Stimulated activated CD8-positive, alpha-beta memory T cell treated with anti-CD3 and anti-CD28 coated beads, Interleukin-4, amount 100 ng/mL, for 4 hours (primary cell): ENCODE measurements around the gene PHF3.

Source experiments
- DNase-seq, 2 donors: peaks; one replicate each; pipeline ENCODE4 v3.0.0-alpha.2; 2020; ENCODE audit warnings: low read depth in 2 of 2, low spot score in 1 of 2

The PHF3 gene

GRCh38 chr6:63635588-63636517 lies at the start of gene PHF3:
Gene PHF3 (plus strand): TSS chr6:63635802. CDS start chr6:63646552, 10,750 bp downstream.
- DNase-seq: peak; percentile 58 to 82

DNA sequence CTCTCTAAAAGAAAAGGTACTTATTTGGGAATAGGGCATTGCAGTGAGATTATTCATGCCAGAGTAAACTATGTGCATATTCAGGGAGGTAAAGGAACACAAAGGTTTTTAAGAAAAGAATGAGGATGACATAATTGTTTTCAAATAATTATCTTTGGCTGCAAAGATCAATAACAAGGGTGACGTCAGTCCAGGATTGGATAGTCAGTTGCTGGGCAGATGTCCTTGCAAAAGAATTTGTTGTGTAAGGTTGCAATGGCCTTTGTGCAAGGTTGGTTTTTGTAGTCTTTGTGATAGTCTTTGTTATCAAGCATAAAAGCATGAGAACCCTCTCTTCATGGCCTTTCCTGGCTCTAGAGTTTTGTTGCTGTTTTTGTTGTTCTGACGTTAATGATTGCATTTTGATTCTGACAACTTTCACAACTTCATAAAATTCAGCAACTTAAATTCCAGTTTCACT lies 45.6 kb upstream of the PHF3 start:
- DNase-seq: no peak

- DNase-seq: no peak
These were observed 42.7 kb upstream of the PHF3 start for GRCh38 chr6:63592886-63593285.

DNA sequence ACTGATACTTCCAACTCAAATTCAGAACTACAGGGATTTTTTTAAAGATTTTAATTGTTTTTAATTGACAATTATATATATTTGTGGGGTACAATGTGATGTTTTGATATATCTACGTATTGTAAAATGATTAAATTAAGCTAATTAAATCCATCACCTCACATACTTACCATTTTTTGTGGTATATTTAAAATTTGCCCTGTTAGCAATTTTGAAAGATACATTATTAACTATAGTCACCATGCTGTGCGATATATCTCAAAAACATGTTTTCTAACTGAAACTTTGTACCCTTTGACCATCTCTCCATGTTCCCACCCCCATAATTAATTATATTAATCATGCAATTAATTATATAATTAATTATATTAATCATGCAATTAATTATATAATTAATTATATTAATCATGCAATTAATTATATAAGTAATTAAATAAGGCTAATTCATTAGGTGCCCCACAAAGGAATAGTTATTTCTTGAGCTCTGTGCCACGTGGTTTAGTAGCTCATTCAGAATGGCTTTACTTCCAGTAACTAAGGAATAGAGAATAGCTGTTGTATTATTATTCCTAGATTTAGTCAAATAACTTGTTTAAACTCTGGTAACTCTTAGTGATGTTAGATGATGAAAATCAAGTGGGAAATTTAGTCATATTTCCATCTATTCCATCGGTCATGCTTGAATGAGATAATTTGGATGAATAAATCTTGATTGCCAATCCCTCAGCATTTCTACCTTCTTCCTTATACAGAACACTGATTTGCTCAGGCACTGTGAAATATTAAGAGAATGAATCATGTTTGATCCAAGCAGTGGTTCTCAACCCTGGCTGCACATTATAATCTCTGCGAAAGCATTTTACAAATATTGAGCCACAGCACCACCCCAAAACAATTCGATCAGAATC lies 38.2 kb upstream of the PHF3 start:
- no peak for DNase-seq

- DNase-seq: peak; percentile 40 to 46
These were observed 37.3 kb upstream of the PHF3 start for GRCh38 chr6:63598049-63599036.

DNA sequence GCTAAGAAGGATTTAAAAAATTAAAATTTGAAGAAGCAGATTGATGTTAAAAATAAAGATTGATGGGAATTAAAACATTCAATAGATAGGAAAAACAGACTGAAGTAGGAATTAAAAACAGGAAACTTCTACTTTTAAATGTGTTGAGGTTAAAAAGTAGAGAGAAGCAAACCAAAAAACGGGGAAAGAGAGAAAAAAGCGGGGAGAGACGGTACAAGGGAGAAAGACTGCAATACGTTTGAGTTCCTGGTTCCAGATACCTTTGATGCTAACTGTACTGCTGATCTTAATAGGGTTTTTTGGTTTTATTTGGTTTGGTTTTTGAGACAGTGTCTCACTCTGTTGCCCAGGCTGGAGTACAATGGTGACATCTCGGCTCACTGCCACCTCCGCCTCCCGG lies 36.4 kb upstream of the PHF3 start:
- DNase-seq: no peak

GRCh38 chr6:63600136-63600535 lies 35.5 kb upstream of the PHF3 start:
- no peak for DNase-seq

GRCh38 chr6:63609231-63609630 lies 26.4 kb upstream of the PHF3 start:
- DNase-seq: no peak

GRCh38 chr6:63610944-63611343 lies 24.7 kb upstream of the PHF3 start:
- no peak for DNase-seq

DNA sequence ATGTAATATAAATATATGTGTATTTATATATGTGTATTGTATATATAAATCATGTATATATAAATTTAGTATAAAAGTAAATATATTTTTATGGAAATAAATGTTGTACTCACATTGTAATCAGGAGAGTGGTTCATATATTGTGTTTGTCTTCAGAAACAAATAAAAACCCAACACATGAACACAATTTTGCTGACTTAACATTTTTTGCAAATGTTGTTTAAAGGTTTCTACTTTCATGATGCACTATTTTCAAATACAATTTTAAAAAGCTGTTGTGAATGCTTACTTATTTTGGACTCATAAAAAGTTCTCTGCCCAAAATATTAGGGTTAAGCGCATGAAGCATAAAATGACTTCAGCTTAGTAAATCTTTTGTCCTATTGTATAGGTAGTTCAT lies 24.0 kb upstream of the PHF3 start:
- no peak for DNase-seq

GRCh38 chr6:63615590-63615989 lies 20.0 kb upstream of the PHF3 start:
- DNase-seq: no peak

- no peak for DNase-seq
These were observed 11.5 kb upstream of the PHF3 start for GRCh38 chr6:63624091-63624490.

DNA sequence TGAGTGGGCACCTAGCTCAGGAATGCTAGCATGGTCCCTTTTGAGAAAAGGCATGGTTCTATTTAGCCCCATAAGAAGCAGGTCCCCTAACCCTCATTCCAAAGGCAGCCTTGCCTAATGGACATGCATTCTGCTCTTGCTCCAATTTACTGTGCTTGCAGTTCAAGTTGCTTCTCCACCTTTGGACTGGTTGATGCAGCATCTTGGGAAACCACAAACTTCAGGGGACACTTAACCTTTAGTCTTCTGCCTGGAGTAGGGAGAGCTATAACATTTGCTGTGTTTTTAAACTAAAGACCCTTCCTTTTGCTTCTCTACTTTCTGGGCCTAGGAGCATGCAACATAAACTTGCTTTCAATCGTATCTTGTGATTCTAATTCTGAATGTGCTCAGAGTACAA lies 5.1 kb upstream of the PHF3 start:
- no peak for DNase-seq

- no peak for DNase-seq
These were observed 972 bp upstream of the PHF3 start for GRCh38 chr6:63634630-63635029.

- DNase-seq: no peak
These were observed 401 bp upstream of the PHF3 start for GRCh38 chr6:63635215-63635587.

GRCh38 chr6:63636518-63637021 lies 968 bp downstream of the PHF3 start:
- peak; percentile 26 to 41 for DNase-seq

- DNase-seq: no peak
These were observed 2.4 kb downstream of the PHF3 start for GRCh38 chr6:63637865-63638445.

- DNase-seq: no peak
These were observed 4.5 kb downstream of the PHF3 start for GRCh38 chr6:63640062-63640461.

- DNase-seq: no peak
These were observed 8.3 kb downstream of the PHF3 start for GRCh38 chr6:63643862-63644261.

DNA sequence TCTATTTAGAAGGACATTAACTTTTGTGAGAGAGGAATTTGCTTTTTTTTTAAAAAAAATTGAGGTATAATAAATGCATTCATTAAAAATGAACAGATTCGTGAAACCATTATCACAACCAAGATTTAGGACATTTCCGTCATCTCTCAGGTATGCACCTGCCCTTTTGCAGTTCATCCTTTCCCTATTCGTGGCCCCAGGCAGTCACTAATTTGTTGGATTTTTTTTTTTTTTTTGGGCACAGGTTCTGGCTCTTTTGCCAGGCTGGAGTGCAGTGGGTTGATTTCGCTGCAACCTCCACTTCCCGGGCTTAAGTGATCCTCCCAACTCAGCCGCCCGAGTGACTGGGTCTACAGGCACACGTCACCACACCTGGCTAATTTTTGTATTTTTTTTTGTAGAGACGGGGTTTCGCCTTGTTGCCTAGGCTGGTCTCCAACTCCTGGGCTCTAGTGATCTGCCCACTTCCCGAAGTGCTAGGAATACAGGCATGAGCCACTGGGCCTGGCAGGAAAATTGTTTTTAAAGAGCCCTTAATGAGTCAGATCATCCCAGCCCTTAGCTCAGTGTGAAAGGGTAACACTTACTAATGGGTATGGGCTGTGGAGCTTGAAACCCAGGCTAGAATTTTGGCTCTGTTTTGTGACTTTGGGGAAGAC lies 9.2 kb downstream of the PHF3 start:
- no peak for DNase-seq
